CD1c-positive myeloid dendritic cell (primary cell): ENCODE results near the gene CLSTN3.
A peak's percentile ranks its signal among the peaks of the same experiment; 100 is the strongest.

ENCODE experiments used
- DNase-seq: peaks from one replicate; pipeline ENCODE4 v3.0.0-alpha.2; 2016; ENCODE audit errors: extremely low spot score

CLSTN3 gene

DNA sequence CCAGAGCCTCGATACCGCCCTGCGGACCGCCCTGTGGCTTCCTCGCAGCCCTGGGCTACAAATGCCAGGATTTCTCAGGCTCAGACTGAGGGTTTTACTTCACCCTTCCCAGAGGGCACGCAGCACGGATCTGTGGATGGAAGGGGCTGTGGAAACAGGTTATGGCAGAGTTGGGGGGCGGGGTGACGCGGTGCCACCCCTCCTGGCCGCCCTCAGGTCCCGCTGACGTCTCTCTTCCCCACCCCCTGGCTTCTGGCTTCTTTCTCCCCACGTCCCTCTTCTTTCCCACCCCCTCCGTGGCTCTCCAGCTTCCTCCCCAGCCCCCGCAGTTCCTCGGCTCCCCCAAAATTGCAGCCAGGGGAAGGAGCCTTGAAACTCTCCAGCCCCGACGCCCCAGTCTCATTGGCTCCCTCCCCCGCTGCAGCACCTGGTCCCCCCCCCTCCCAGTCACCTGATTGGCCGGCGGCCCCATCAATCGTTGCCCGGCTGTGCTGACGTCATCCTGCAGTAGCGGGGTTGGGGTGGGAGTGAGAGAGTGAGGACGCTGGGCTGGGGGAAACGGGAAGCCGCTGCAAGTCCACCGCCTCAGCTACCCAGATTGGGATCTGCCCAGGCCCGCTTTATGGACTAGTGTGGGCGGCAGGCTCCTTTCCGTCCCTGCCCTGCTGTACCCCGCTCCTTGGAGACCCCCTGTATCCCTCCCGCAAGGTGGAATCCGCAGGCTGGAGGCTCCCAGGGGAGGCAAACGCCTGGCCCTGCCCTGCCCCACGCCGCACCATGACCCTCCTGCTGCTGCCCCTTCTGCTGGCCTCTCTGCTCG, at the start of gene CLSTN3:
Gene CLSTN3 (plus strand): TSS at position 500 of the 820 bp plus-strand sequence. CDS start 278 bp downstream, at position 778.
- DNase-seq, result peak; percentile 74

DNA sequence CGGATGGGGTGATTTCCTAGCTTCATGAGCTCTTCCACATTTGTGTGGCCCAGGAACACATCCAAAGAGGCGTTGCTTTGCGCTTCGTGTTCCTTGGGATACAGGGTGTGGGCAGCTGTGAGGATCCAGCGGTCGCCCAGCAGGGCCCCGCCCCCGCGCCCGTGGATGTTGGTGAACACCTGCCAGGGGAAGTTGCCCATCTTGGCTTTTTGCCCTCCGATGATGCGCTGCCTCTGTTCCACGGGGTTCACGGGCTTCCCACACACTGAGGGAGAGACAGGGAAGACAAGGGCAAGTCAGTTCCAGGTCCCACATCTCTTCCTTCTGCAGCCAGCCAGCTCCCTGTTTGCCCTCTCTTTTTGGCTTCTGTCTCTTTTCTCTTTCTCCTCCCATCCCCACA, 49.1 kb upstream of the CLSTN3 start:
- no peak for DNase-seq

DNA sequence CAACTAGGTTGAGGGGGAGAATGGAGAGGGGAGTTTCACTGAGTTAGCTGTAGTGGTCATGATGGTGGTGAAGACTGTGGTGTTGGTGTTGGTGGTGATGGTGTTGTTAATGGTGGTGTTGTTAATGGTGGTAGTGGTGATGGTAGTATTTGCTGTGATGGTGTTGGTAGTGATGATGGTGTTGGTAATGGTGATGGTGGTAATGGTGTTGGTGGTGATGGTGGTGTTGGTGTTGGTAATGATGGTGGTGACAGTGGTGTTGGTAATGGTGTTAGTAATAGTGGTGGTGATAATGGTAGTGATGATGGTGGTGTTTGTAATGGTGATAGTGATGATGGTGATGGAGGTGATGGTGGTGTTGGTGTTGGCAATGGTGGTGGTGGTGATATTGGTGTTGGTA, 47.0 kb upstream of the CLSTN3 start:
- no peak for DNase-seq

DNA sequence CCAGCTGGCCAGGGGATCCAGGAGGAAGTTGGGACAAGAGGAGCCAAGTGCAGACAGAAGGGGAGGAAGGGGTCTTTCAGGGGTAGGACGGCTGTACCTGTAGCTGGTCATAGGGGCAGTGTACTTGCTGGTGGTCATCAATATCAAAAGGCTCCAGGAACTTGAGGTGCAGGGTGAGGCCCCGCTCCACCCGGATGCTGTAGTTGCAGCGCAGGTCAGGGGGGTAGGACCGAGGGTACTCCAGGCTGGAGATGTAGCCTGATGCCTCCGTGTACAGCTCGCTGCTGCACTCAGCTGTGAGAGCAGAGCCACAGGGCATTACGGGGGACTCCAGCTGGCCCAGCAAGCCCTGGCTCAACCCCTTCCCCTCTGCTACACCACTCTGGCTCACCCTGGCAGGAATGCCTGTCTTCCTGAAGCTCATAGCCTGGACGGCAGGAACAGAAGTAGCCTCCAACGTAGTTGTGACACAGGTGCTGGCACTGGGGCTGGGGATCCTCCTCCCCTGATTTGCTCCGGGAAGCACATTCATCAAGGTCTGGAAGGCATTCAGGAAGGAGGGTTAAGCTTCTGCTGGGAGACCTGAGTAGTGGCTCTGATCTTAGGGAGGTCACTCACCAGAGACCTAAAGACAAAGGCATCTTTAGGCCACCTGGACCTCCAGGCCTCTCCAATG, 40.8 kb upstream of the CLSTN3 start:
- no peak for DNase-seq

DNA sequence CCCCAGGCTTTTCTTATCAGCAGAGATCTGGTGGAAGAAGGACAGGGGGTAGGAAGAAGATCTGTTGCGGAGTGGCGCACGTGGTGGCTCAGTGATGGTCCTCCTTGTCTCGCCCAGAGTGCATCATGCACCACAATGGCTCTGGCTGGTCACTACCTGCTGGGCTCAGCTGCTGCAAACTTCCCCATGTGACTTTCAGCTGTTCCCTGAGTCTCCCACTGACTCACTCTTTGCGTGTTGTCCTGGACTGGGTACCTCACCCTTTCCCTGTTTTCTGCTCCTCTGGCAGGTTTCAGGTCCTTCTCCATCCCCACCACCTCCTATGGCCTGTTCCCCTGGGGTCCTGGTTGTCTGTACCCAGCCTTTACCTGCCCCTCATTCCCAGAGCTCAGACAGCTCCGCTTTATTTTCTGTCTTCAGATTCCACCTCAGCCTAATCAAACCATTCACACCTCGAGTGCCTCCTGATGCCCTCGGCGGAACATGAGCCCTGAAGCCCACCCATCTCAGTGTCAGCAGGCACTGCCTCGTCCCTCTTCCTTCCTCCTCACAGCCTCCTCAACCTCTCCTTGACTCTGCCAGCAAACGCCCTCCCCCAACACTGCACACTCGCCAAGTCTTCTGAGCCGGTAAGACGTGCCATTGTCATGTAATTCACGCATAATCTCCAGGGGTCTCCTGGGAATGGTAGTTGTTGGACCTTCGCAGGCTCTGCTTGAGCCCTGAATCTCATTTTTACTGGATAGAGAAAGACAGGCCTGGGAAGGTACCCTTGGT, 39.8 kb upstream of the CLSTN3 start:
- DNase-seq, result no peak

DNA sequence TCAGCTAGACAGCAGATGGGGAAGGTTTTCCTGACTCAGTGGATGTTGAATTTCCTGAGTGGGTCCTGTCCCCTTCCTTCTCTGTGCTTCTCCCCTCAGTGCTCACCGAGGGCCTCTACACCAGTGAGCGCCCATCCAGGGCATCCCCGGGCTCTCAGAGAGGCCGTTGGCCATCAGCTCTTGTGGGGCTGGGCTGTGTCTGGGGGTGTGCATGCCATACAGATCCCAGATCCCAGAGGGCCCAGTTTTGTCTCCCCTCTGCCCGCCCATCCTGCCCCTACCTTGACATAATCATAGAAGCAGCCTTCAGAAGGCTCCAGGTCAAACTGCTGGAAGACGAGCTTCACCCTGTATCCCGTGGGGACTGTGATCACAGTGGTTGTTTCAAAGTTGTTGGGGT, 39.0 kb upstream of the CLSTN3 start:
- no peak for DNase-seq

DNA sequence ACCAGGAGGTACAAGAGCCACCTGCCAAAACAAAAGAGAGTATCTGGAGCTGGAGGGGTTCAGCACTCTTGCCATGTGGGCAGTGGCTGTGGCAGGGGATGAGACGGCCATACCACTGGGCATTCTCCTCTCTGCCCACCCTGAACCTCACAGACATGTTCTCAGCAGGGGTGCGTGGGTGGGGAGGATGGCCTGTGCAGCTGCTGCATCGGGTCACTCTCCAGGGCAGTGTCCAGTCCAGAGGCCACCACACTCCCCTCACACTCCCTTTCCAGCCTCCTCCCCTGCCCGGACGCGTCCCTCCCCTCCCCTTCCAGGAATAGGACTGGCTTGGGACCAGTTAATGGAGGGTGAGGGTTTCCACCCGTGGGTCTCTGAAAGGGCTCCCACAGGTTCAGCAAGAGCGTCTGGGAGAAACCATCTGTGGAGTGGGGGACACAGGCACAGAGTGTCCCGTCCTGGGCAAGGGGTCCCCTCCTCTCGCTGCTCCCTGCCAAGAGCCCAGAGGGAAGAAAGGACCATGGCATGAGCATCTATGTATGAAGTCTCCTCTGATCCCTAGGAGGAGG, 38.4 kb upstream of the CLSTN3 start:
- no peak for DNase-seq

DNA sequence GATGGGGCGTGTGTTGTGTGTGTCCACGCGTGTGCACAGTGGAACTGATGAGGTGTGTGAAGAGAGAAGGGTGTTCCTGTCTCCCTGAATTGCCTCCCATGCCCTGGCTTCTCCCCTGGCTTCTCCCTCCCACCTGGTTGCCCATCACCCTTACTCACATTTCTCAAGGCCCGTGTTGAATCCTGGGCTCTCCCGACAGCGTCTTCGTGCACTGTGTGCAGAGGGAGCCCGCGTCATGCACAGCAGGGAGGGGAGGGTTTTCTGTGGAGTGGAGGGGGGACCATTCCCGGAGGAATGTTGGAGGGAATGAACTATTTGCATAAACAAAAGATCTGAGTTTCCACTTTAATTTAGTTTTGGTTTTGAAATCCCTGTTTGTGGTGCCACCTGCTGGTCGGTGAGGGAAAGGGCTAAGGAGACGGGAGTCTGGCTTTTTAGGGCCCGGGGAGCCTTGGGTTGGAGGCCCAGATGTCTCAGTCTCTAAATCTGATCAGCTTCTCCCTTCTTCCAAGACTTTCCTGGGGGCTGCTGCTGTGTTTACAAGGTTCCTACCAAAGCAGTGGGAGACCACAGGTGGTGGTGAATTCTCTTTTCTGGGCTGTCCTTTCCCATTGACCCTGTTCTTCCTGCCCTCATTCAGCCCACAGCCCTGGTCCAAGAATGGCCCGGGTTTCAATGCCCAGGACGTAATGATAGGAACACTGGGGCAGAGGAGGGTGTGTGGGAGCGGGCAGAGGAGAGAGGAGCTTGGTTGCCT, 37.8 kb upstream of the CLSTN3 start, which contains the start of gene C1R:
Gene C1R (minus strand): TSS at position 217 of the 757 bp plus-strand sequence. CDS start 57 bp downstream, at position 160.
- DNase-seq, result peak; percentile 67

DNA sequence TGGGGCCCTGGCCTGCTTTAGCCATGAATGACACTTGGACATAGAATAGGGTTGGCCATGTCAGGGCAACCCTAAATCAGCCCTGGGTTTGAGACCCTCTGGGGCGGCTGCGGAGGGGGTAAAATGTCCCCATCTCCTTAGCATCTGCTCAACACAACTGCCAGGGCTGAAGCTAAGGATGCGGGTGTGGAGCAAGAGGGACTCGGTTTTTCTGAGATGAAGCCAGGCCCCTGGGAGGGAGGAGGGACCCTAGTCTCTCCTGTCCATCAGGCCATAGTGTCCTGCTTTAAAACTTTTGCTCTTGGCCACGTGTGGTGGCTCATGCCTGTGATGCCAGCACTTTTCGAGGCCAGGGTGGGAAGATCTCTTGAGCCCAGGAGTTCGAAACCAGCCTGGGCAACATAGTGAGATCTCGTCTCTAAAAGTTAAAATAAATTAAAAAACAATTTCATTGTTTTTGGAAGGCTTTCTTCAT, 37.1 kb upstream of the CLSTN3 start:
- no peak for DNase-seq

DNA sequence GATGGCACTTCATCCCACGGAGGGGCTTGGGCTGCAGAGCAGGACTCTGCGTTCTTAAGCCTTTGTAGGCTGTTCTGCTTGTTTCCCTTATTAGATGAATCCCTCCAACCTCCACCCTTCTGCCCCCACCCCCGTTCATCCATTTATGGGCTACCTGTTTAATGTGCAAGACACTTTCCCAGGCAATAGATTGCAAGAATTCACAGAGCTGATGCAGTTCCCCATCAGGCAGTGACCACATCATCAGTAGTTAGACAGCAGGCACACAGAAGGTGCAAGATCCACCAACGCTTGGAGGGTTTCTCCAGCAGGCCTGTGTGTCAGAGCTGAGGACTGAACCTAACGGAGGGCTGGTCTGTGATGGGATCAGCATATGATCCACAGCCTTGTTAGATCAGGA, 36.7 kb upstream of the CLSTN3 start:
- no peak for DNase-seq

DNA sequence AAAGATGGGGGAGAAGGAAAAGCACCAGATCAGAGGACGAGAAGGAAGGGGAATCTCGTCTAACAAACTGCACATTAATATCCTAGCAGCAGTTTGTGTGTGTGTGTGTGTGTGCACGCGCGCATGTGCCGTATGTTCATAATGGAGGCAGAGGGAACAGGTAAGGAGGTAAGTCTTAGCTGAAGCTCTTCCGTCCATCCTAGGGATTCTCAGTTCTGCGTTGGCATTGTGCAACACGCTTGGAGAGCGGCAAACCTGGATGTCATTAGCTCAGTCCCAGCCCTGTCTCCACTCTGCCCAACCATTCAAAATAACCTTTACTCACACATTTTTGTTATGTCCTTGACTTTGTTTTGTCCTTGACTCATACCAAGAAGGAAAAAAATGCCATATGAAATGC, 36.3 kb upstream of the CLSTN3 start:
- no peak for DNase-seq

DNA sequence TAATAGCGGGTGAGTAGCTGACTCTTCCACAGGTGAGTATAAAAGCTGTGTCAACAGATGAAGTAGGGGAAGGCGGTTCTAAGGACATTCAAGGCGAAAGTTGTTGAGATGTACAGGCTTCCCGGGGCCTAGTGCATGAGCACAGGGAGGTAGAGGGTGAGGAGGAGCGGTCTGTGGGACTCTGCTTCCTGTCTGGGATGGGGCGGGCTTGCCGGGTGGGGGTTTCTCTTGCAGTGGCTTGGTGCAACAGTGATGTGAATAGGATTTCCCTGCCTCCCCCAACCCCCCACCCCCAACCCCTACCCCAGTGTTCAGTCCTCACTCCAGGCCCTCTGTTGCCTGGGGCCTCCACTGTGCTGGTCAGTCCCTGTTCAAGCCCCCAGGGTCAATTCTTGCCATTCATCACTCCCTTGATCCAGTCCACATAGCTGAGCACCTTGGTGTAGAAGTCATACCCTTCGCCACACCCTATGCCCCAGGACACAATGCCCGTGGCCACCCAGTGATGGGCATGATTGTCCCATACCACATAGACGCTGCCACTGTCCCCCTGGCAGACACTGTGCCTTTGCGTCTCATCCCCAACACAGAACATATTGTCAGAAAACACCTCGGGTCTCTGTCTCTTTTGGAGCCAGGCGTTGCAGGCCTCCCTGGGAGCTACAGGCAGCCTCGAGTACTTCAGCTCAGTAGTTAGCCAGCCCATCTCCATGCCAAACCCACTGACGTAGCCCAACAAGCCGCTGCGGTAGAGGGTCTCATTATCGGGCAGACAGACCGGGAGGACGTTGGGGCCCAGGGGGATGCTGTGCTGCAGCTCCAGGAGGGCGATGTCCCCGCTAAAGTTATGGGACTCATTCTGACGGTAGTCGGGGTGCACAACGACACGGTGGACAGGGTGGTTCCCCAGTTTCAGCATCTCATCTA, 33.9 kb upstream of the CLSTN3 start:
- no peak for DNase-seq

DNA sequence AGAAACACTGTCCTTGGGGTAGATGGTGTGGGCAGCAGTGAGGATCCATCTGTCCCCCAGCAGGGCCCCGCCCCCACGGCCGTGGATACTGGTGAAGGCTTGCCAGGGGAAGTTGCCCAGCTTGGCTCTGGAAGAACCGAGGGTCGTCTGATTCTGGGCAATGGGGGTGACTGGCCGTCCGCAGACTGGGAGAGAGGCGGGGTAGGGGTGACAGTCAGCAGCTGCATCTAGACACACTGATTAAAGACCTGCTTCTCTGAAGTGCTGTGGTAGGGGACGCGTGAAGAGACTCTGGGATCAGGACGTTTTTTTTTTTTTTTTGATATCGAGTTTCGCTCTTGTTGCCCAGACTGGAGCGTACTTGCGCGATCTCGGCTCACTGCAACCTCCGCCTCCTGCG, 33.2 kb upstream of the CLSTN3 start:
- DNase-seq, result no peak

DNA sequence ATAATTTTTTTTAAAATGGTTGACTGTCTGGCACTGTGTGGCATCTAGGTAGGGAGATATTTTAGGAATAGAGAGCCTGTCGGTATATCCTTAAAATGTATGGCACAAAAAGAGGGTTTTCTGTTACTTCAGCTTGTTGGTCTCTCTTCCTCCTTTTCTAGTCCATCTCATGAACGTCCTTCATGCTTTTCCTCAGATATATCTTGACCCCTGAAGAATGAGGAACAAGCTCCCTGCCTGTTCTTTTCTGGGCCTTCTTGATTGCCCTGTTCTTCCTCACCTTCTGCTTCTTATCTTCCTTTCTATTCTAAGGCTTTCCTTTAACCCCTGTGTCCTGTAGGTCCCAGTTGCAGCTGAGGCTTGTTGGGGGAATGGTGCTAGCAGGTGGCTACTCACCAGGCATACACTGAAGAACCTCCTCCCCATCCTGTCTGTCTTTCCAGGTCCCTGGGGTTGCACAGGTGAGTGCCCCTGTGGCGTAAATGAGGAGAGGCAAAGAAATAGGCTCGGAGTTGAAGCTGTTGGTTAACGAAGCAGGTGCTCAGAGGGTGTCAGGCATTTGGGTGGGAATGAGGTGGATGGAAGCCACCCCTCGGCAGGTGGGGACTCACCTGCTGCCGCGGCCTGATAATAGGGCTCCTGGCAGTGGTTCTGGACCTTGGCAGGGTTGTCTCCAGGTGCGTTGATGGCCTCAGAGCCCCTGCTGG, 30.7 kb upstream of the CLSTN3 start:
- peak; percentile 40 for DNase-seq

DNA sequence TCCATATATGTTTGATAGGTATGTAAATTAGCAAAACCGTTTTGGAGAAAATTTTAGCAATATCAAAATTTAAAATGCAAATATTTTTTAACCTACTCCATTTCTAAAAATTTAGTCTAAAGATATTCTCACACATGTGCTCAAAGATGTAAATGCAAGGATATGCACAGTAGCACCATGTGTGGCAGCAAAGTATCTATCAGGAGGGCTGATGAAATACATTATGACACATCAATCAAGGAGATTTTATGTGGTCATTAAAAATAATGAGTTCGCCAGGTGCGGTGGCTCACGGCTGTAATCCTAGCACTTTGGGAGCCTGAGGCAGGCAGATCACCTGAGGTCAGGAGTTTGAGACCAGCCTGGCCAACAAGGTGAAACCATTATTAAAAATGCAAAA, 29.9 kb upstream of the CLSTN3 start:
- DNase-seq, result no peak

DNA sequence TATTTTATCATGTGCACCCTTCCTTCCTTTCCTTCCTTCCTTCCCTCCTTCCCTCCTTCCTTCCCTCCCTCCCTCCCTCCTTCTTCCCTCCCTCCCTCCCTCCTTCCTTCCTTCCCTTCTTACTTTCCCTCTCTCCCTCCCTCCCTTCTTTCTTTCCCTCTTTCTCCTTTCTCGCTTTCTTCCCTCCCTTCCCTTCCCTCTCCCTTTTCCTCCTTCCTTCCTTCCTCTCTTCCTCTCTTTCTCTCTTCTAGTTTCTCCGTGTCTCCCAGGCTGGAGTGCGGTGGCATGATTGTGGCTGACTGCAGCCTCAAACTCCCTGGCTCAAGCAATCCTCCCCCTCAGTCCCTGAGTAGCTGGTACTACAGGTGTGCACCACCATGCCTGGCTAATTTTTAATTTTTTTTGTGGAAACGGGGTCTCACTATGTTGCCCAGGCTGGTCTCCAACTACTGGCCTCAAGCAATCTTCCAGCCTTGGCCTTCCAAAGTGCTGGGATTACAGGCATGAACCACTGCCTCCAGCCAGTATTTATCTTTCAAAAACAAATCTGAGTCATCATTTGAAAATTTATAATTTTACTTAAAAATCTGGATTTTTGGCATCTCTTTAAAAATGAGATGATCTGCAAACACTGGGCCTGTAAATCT, 29.0 kb upstream of the CLSTN3 start:
- DNase-seq, result no peak

DNA sequence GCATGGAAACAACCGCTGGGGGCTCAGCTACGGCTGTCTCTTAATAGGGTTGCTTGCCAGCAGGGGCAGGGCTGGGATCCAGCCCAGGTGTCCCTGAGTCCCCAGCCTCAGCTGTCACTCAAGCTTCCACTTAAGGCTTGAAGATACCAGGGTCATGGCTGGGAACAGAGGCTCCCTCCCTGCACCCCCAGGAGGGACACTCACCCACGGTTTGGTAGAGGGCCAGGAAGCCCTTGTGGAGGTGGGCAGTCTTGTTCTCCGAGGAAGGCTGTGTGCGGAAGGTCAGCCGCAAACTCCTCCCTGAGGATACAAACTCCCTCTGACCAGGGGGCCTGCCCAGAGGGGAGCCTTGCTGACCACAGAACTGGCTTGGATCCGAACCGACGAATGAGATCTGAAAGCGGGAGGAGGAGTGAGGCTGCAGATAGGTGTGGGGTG, 28.5 kb upstream of the CLSTN3 start:
- DNase-seq, result no peak

DNA sequence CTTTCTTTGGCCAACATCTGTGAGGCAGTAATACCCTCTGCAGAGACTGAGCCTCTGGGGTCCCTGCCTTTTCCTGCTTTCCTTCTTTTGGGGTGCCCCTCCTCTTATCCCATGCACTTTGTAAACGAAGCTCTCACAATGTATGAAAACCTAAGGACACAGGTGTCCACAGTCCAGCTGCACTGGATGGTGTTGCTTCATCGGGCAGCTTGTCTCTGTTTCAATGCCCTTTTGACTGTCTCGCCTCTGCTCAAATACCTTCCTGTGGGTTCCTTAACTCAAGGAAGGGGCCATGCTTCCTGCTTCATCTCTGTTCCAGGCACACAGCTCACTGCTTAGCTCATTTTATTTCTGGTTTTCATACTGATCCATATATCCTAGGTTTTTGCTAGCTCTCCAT, 27.6 kb upstream of the CLSTN3 start:
- no peak for DNase-seq
